ENCODE results near the gene DPM2.

DNA sequence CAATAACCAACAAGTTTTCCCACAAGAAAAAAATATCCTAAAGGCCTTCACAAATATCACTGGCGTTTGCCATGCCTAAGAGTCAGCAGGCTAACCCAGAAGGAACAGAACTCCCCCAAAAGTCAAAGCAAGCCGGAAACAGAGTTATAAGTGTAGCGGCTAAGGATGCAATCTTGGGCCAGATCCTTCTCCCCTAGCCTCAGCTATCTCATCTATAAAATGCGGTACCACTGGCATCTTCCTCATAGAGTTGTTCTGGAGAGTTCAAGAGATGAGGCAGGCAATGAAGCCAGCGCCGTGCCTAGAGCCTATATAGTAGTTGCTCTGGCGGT is 632 bp downstream of the DPM2 start:
- TF ChIP-seq, protein P1, sequence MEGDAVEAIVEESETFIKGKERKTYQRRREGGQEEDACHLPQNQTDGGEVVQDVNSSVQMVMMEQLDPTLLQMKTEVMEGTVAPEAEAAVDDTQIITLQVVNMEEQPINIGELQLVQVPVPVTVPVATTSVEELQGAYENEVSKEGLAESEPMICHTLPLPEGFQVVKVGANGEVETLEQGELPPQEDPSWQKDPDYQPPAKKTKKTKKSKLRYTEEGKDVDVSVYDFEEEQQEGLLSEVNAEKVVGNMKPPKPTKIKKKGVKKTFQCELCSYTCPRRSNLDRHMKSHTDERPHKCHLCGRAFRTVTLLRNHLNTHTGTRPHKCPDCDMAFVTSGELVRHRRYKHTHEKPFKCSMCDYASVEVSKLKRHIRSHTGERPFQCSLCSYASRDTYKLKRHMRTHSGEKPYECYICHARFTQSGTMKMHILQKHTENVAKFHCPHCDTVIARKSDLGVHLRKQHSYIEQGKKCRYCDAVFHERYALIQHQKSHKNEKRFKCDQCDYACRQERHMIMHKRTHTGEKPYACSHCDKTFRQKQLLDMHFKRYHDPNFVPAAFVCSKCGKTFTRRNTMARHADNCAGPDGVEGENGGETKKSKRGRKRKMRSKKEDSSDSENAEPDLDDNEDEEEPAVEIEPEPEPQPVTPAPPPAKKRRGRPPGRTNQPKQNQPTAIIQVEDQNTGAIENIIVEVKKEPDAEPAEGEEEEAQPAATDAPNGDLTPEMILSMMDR (IDR thresholded peaks at IDR 0.05) = no peak
- no peak for TF ChIP-seq POLR2A (IDR thresholded peaks at IDR 0.05)

Measured in thyroid gland (tissue), 4 donors.